Activated naive CD4-positive, alpha-beta T cell treated with anti-CD3 and anti-CD28 coated beads, Interleukin-2, amount 50 U/mL, for 16 hours (primary cell): ENCODE data around the gene HSPA1B.
A peak's percentile ranks its signal among the peaks of the same experiment; 100 is the strongest.
"Not testable (repeated sequence)": the region's sequence is repeated elsewhere in the genome, so short reads cannot be mapped to it uniquely, and the experiment has no call there.

ENCODE experiments used
- DNase-seq: peaks from one replicate; pipeline ENCODE4 v3.0.0-alpha.2; 2020

Gene HSPA1B

GRCh38 chr6:31861150-31861549 lies 33.6 kb downstream of the HSPA1B start:
- DNase-seq, result no peak

GRCh38 chr6:31861919-31862343 lies 34.4 kb downstream of the HSPA1B start:
- DNase-seq, result no peak

GRCh38 chr6:31862344-31863235 lies 35.1 kb downstream of the HSPA1B start, which contains the start of gene NEU1:
Gene NEU1 (minus strand): TSS chr6:31862821. CDS start chr6:31862776, 45 bp downstream.
- peak; percentile 99 for DNase-seq

GRCh38 chr6:31864123-31864562 lies 36.6 kb downstream of the HSPA1B start:
- not testable (repeated sequence) for DNase-seq

GRCh38 chr6:31864818-31865204 lies 37.3 kb downstream of the HSPA1B start:
- no peak for DNase-seq

DNA sequence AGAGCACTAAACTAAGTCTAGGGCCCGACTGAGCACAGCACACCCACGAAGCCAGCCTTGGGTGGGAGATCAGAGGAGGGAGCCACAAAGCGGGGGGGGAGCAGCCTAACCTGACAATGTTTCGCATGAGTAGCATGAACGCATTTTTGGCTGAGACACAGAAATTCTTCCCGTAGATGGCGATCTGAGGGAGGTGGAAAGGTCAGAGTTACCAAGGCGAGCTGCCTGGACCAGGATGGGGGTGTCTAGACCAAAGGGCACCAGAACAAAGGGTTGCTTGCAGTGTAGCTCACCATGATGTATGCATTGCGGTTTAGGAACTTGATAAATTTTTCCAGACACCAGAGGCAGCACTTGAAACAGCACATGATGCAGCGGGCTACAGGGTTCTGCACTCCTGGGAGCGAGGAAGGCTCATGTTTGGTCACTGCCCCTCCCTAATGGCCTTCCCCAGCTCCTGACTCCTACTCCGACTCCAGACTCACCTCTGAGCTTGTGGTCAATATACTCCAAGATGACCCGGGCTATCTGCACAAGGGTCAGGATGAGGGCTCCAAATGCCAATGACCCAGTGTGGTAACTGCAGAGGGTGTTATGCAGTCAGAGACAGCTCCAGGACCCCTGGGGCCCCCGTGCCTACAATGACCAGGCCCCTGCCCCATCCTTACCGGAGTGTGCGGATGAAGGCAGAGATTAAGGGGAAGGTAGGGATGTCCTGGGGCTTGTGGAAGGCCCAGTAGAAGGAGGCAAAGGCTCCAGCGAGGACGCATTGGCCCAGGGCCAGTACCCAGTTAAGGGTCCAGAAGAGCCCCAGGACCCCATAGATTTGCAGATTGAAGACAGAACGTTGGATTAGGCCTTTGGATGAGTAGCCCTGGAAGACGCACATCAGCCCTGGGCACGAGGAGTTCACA lies 37.9 kb downstream of the HSPA1B start:
- DNase-seq, result no peak

GRCh38 chr6:31868658-31868971 lies 41.1 kb downstream of the HSPA1B start:
- not testable (repeated sequence) for DNase-seq

DNA sequence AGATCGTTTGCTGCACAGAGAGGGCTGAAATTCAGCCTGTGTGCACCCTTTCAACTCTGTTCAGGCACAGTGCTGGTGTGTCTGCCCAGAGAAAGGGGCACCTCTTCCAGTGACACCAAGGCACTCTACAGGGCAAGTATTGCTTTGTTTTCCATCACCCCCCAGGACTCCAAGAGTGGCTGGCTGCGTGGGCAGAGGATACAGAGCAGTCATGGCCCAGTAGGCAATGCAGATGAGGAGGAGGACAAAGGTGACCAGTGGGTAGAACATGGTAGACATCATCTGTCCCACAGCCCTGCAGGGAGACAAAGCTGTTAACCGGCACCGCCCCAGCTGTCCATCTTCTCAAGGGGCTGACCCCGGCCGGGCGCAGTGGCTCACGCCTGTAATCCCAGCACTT lies 41.8 kb downstream of the HSPA1B start:
- DNase-seq, result no peak

GRCh38 chr6:31870385-31870921 lies 42.9 kb downstream of the HSPA1B start:
- no peak for DNase-seq

- DNase-seq, result no peak
These were observed 43.6 kb downstream of the HSPA1B start for GRCh38 chr6:31871046-31871659.

DNA sequence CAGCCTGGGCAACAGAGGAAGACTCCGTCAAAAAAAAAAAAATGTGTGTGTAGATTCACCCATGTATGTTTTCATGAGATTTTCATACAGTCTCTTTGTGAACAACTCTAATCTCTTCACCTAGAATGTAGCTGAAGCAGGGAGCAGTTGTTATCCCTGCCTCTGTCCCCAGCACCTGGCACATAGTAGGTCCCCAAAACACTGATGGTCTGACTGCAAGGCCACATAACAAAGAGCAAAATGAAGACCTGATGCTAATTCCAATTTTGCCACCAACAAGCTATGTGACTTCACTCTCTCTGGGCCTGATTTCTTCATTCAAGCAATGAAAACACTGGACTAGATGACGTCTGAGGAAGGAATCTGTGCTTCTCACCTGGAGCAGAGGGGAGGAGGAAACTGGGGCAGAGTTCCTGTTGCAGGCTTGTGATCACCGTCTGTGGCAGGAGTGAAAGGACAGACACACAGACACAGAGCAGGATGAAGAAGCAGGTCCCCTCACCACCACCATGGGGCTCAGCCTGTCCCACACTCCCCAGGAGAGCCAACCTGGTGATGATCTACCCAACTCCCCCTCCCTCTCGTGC lies 46.6 kb downstream of the HSPA1B start:
- DNase-seq, result no peak

DNA sequence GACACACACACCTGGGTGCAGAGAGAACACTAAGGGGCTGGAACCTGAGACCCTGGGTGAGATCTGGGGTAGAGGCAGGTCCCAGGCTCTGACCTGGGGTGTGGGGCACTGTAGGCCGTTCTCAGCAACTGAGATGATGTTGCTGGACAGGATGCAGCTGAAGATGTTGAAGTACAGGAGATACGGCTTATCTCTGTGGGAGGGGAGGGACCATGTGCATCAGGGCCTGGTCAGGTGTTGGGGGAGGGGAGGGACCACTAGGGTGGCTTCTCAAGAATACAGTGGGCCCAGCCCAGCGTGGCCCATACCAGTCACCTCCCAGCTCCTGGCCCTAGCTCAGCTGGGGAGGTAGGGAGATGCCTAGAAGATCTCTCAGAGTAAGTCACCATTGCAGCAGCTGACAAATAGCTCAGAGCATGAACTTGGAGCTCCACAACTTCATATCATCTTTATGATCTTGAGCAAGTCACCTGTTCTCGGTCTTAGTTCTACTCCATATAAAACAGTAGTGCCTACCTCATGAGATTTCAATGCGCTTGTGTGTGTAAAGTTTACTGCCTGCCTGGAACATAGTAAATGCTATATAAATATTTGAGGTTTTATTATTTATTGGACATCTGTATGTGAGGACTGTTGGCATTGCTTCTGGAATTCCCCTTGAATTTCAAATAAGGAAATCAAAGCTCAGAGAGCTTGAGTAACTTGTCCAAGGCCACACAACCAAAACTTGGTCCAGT lies 47.5 kb downstream of the HSPA1B start:
- no peak for DNase-seq

DNA sequence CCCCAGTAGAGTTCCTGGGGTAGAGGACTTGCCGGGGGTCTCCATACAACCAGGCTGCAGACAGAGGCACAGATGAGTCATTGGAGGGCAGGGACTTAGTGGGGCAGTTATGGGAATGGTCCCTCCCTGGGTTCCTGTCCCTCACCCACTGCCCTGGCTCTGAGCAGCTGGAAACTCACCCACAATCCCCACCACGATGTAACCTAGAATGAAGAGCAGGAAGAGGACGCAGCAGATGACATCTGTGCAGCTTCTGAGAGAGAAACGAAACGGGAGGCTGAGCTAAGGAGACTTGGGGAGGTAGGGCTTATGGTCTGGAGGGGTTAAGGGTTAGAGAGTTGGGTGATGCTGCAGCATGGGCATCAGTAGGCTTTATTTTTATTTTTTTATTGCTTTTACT lies 48.3 kb downstream of the HSPA1B start:
- no peak for DNase-seq

GRCh38 chr6:31876357-31876756 lies 48.8 kb downstream of the HSPA1B start:
- DNase-seq, result no peak

- no peak for DNase-seq
These were observed 49.6 kb downstream of the HSPA1B start for GRCh38 chr6:31877125-31877650.

GRCh38 chr6:31877651-31878161 lies 50.2 kb downstream of the HSPA1B start:
- DNase-seq, result no peak

- no peak for DNase-seq
These were observed 50.7 kb downstream of the HSPA1B start for GRCh38 chr6:31878222-31878621.

GRCh38 chr6:31878726-31879125 lies 51.2 kb downstream of the HSPA1B start, which contains the start of gene SLC44A4:
Gene SLC44A4 (minus strand): TSS chr6:31878997. CDS start chr6:31878980, 17 bp downstream.
- no peak for DNase-seq

DNA sequence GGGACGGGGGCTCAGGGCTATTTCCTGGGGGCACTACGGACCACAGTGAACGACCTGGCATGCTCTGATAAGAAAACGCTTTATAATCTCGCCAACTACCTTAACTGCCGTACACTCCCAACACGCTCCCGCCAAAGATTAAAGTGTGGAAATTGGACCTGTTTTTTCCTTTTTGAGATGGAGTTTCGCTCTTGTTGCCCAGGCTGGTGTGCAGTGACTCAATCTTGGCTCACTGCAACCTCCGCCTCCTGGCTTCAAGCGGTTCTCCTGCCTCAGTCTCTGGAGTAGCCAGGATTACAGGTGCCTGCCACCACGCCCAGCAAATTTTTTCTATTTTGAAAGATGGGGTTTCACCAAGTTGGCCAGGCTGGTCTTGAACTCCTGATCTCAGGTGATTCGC lies 51.6 kb downstream of the HSPA1B start:
- DNase-seq, result no peak
